Measurements from ENCODE around the gene RGL3. TPM values are rescaled to one million over a fixed set of nuclear protein-coding genes. Genes with fewer than 3 reads are reported as not detected.
"Not testable (repeated sequence)": the region's sequence is repeated elsewhere in the genome, so short reads cannot be mapped to it uniquely, and the experiment has no call there.

RGL3 gene
- total RNA-seq, 1 donor, result 2.3 TPM

DNA sequence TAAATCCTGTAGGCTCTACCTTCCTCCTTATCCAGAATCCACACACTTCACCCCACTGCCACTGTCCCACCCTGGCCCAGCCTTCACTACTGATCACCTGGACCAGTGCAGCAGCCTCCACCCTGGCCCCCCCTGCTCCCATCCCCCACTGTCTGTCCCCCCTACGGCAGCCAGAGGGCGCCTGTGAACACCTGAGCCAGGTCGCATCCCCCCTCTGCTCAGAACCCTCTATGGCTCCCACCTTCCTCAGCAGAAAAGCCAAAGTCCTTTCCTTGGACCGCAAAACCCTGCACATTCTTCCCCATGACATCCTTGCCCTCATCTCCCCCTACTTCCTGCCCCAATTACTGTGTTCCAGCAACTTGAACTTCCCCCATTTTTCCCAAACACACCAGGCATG is 41.1 kb upstream of the RGL3 start:
- TF ChIP-seq CTCF (IDR thresholded peaks at IDR 0.05; ENCODE audit: insufficient read depth, low read length), result peak; percentile 29
- no peak overlapping the region for H3K4me3 ChIP-seq (ENCODE audit: low read depth, low read length)
- no peak for DNase-seq (ENCODE audit: low read depth)

GRCh38 chr19:11458912-11459311 is 39.8 kb upstream of the RGL3 start:
- not testable (repeated sequence) for H3K4me3 ChIP-seq (ENCODE audit: low read depth, low read length); DNase-seq (ENCODE audit: low read depth)

- no peak for TF ChIP-seq CTCF (IDR thresholded peaks at IDR 0.05; ENCODE audit: insufficient read depth, low read length)
- no peak overlapping the region for H3K4me3 ChIP-seq (ENCODE audit: low read depth, low read length)
- no peak for DNase-seq (ENCODE audit: low read depth)
Observed at GRCh38 chr19:11458236-11458900, 39.3 kb upstream of the RGL3 start.

- TF ChIP-seq CTCF (IDR thresholded peaks at IDR 0.05; ENCODE audit: insufficient read depth, low read length), result no peak
- H3K4me3 ChIP-seq (ENCODE audit: low read depth, low read length), result no peak overlapping the region
- DNase-seq (ENCODE audit: low read depth), result no peak
Observed at GRCh38 chr19:11457831-11458230, 38.7 kb upstream of the RGL3 start.

- no peak overlapping the region for H3K4me3 ChIP-seq (ENCODE audit: low read depth, low read length)
- TF ChIP-seq CTCF (IDR thresholded peaks at IDR 0.05; ENCODE audit: insufficient read depth, low read length), result no peak
- no peak for DNase-seq (ENCODE audit: low read depth)
Observed at GRCh38 chr19:11457115-11457514, 38.0 kb upstream of the RGL3 start.

DNA sequence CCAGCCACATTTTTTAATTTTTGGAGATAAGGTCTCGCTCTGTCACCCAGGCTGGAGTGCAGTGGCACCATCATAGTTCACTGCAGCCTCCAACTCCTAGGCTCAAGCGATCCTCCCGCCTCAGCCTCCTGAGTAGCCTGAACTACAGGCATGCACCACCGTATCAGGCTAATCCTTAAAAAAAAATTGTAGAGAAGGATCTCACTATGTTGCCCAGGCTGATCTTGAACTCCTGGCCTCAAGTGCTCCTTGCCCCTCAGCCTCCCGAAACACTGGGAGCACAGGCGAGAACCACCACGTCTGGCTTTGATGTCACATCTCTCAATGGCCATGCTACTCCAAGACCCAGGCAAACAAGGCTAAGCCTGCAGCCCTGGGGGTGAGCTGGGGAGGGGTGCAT is 37.5 kb upstream of the RGL3 start:
- no peak for DNase-seq (ENCODE audit: low read depth)
- no peak for TF ChIP-seq CTCF (IDR thresholded peaks at IDR 0.05; ENCODE audit: insufficient read depth, low read length)
- H3K4me3 ChIP-seq (ENCODE audit: low read depth, low read length), result no peak overlapping the region

DNA sequence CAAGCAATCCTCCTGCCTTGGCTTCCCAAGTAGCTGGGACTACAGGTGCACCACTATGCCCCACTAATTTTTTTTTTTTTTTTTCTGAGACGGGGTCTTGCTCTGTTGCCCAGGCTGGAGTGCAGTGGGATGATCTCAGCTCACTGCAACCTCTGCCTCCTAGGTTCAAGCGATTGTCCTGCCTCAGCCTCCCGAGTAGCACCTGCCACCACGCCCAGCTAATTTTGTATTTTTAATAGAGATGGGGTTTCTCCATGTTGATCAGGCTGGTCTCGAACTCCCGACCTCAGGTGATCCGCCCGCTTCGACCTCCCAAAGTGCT is 36.1 kb upstream of the RGL3 start:
- H3K4me3 ChIP-seq (ENCODE audit: low read depth, low read length); DNase-seq (ENCODE audit: low read depth): not testable (repeated sequence)

DNA sequence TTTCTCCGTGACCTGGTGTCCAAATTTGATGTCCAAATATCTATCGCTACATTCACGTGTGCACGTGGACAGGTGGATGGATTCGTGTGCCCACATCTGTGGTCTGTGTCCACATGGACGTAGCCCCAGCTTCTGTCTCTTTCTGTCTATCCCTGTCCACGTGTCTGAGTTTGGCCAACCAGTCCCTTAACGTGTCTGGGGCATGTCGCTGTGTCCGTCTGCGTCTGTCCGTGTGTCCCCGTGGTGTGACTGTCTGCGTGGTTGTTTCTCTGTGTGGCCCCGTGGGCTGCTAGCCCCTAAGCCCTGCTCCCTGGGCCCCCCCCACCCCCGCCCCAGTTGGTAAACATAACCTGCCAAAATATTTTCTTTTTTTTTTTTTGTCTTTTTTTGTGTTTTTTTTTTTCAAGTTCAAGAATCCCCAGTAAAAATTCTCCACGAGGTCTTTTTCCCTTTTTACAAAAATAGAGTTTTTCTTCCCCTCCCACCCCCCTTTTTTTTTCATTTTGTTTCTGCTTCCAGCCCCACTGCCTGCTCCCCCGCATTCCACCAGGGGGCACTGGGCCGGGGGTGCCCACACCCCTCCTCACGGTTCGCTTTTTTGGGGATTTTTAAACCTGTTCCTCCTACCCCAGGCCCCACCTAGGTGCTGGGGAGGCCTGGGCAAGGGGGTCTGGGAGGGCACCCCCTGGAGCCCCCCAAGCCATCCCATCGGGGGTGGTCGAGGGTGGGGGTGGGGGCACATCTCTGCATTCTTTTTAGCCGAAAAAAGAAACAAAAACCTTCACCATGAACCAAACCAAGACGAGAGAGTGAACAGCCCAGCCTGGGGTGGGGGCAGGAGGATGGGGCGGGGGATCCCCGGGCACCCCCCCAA is 34.6 kb upstream of the RGL3 start:
- DNase-seq (ENCODE audit: low read depth), result no peak
- peak; percentile 48 for TF ChIP-seq CTCF (IDR thresholded peaks at IDR 0.05; ENCODE audit: insufficient read depth, low read length)
- H3K4me3 ChIP-seq (ENCODE audit: low read depth, low read length), result no peak overlapping the region

Measured in fibroblast of the aortic adventitia (primary cell).